ENCODE measurements around the gene ACOX1.

DNA sequence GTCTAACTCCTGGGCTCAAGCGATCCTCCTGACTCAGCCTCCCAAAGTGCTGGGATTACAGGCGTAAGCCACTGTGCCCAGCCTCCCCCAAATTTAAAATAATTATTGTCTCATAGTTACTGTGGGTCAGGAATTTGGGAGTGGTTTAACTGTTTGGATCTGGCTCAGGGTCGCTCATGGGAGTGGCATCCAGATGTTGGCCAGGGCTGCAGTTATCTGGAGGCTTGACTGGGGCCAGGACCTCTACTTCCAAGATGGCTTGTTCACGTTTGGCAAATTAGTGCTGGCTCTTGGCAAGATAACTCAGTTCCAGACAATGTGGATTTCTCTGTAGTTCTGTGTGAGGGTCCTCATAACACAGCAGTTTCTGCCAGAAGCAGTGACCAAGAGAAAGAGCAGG, 8.1 kb upstream of the ACOX1 start:
- TF ChIP-seq, protein P1, sequence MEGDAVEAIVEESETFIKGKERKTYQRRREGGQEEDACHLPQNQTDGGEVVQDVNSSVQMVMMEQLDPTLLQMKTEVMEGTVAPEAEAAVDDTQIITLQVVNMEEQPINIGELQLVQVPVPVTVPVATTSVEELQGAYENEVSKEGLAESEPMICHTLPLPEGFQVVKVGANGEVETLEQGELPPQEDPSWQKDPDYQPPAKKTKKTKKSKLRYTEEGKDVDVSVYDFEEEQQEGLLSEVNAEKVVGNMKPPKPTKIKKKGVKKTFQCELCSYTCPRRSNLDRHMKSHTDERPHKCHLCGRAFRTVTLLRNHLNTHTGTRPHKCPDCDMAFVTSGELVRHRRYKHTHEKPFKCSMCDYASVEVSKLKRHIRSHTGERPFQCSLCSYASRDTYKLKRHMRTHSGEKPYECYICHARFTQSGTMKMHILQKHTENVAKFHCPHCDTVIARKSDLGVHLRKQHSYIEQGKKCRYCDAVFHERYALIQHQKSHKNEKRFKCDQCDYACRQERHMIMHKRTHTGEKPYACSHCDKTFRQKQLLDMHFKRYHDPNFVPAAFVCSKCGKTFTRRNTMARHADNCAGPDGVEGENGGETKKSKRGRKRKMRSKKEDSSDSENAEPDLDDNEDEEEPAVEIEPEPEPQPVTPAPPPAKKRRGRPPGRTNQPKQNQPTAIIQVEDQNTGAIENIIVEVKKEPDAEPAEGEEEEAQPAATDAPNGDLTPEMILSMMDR (IDR thresholded peaks at IDR 0.05): no peak
- no peak for TF ChIP-seq POLR2AphosphoS5 (IDR thresholded peaks at IDR 0.05)

All from transverse colon (tissue), 4 donors.